ENCODE results near the gene TNFSF18. TPM values are rescaled to one million over a fixed set of nuclear protein-coding genes. Genes with fewer than 3 reads are reported as not detected.

The TNFSF18 gene
- total RNA-seq, 1 donor from 2014 or later: not detected

- no peak for TF ChIP-seq CTCF (IDR thresholded peaks at IDR 0.05; ENCODE audit: insufficient read depth, low read length, poor library complexity, severe bottlenecking)
- H3K4me3 ChIP-seq (ENCODE audit: low read depth, low read length): no peak overlapping the region
- no peak for DNase-seq (ENCODE audit: low read depth)
- H3K36me3 ChIP-seq (ENCODE audit: control insufficient read depth, insufficient read depth, low read length): no peaks in the 10 kb centered on the region
- no peaks in the 10 kb centered on the region for H3K27me3 ChIP-seq (ENCODE audit: control insufficient read depth, insufficient read depth, low read length)
These were observed 12.4 kb upstream of the TNFSF18 start for GRCh38 chr1:173063171-173063570.

GRCh38 chr1:173062150-173062938, 11.6 kb upstream of the TNFSF18 start:
- DNase-seq (ENCODE audit: low read depth): no peak
- Histone ChIP-seq H3K36me3 (ENCODE audit: control insufficient read depth, insufficient read depth, low read length) (no peaks in the 10 kb centered on the region), H3K27me3 (ENCODE audit: control insufficient read depth, insufficient read depth, low read length) (no peaks in the 10 kb centered on the region), H3K4me3 (ENCODE audit: low read depth, low read length) (no peak overlapping the region)
- TF ChIP-seq CTCF (IDR thresholded peaks at IDR 0.05; ENCODE audit: insufficient read depth, low read length, poor library complexity, severe bottlenecking): no peak

DNA sequence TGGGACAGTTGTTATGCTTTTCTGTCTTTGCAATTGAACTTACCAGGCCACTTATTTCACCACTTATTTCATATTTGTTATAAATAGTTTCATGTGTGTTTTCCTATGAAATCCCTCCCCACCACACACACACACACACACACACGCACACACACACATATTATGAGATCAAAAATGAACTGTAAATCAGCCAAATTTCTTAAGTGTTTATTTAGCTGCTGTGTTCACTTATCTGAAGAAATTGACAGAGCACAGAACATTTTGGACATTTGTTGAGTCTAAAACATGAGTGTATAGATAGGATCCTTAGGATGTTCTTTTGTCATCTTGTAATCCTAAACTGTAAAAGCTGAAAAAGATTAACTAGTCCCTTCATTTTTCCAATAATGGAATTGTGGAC, 7.8 kb upstream of the TNFSF18 start:
- no peak for TF ChIP-seq CTCF (IDR thresholded peaks at IDR 0.05; ENCODE audit: insufficient read depth, low read length, poor library complexity, severe bottlenecking)
- DNase-seq (ENCODE audit: low read depth): no peak
- Histone ChIP-seq H3K36me3 (ENCODE audit: control insufficient read depth, insufficient read depth, low read length) (no peaks in the 10 kb centered on the region), H3K4me3 (ENCODE audit: low read depth, low read length) (no peak overlapping the region), H3K27me3 (ENCODE audit: control insufficient read depth, insufficient read depth, low read length) (no peaks in the 10 kb centered on the region)

GRCh38 chr1:173057984-173058383, 7.2 kb upstream of the TNFSF18 start:
- TF ChIP-seq CTCF (IDR thresholded peaks at IDR 0.05; ENCODE audit: insufficient read depth, low read length, poor library complexity, severe bottlenecking): no peak
- Histone ChIP-seq H3K27me3 (ENCODE audit: control insufficient read depth, insufficient read depth, low read length) (no peaks in the 10 kb centered on the region), H3K36me3 (ENCODE audit: control insufficient read depth, insufficient read depth, low read length) (no peaks in the 10 kb centered on the region), H3K4me3 (ENCODE audit: low read depth, low read length) (no peak overlapping the region)
- DNase-seq (ENCODE audit: low read depth): no peak

- Histone ChIP-seq H3K27me3 (ENCODE audit: control insufficient read depth, insufficient read depth, low read length) (no peaks in the 10 kb centered on the region), H3K36me3 (ENCODE audit: control insufficient read depth, insufficient read depth, low read length) (no peaks in the 10 kb centered on the region), H3K4me3 (ENCODE audit: low read depth, low read length) (no peak overlapping the region)
- no peak for TF ChIP-seq CTCF (IDR thresholded peaks at IDR 0.05; ENCODE audit: insufficient read depth, low read length, poor library complexity, severe bottlenecking)
- no peak for DNase-seq (ENCODE audit: low read depth)
These were observed 5.6 kb upstream of the TNFSF18 start for GRCh38 chr1:173056365-173056764.

GRCh38 chr1:173052681-173053196, 2.0 kb upstream of the TNFSF18 start:
- no peaks in the 10 kb centered on the region for H3K36me3 ChIP-seq (ENCODE audit: control insufficient read depth, insufficient read depth, low read length)
- no peaks in the 10 kb centered on the region for H3K27me3 ChIP-seq (ENCODE audit: control insufficient read depth, insufficient read depth, low read length)
- H3K4me3 ChIP-seq (ENCODE audit: low read depth, low read length): no peak overlapping the region
- no peak for DNase-seq (ENCODE audit: low read depth)
- TF ChIP-seq CTCF (IDR thresholded peaks at IDR 0.05; ENCODE audit: insufficient read depth, low read length, poor library complexity, severe bottlenecking): no peak

All from kidney epithelial cell (primary cell).